K562 (cell line): ENCODE data around the gene PLCB4.

ENCODE experiments used
- EGR1 ChIP-seq: fragments of 450-650 bp; conservative IDR thresholded peaks from 2 replicates; pipeline ENCODE4 v1.6.1; 2017; ENCODE audit warnings: mild to moderate bottlenecking
- MTA2 ChIP-seq: fragments of 450-650 bp; IDR thresholded peaks from 2 replicates; pipeline ENCODE4 v1.6.1; 2016; ENCODE audit warnings: low read depth
- POLR2AphosphoS5 ChIP-seq: IDR thresholded peaks from 2 replicates; pipeline ENCODE4 v1.6.1; 2011; ENCODE audit warnings: mild to moderate bottlenecking, low read depth, low read length, moderate library complexity; ENCODE audit not compliant: control insufficient read depth, insufficient read depth
- ZNF197 ChIP-seq: fragments of 200-800 bp; sonication (Bioruptor generic); IDR thresholded peaks from 2 replicates; pipeline ENCODE4 v1.6.1; 2016; ENCODE audit warnings: low read depth, missing genetic modification characterization, missing compliant biosample characterization
- TF ChIP-seq, protein P1 (sequence below): sonication (generic); formaldehyde crosslinking; IDR thresholded peaks from 2 replicates; pipeline ENCODE4 v1.5.0; 2020; ENCODE audit warnings: missing genetic modification reagents
- TF ChIP-seq, protein P2 (sequence below): fragments of 450-650 bp; formaldehyde crosslinking; IDR thresholded peaks from 2 replicates; pipeline ENCODE4 v1.4.0; 2022; ENCODE audit warnings: mild to moderate bottlenecking, moderate library complexity

DNA sequence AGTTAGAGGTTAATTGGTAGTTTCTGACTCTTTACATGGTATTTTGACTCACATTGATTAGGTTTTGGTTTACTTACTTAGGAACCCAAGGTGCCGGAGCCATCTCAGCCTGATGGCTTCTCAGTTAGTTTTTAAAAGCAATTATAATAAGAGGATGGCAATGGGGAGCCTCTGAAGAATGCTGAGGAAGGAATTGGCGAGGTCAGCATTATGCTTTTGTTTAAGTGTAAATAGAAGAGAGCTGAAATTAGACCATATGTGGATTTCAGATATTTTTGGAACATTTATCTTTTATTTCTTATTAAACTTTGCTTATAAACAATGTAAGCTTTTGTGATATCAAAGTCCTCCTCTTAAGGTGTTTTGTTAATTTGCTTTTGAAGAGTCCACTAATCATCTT lies 77.8 kb downstream of the PLCB4 start:
- no peak for TF ChIP-seq MTA2
- TF ChIP-seq EGR1 = no peak
- no peak for TF ChIP-seq POLR2AphosphoS5
- TF ChIP-seq, protein P1, sequence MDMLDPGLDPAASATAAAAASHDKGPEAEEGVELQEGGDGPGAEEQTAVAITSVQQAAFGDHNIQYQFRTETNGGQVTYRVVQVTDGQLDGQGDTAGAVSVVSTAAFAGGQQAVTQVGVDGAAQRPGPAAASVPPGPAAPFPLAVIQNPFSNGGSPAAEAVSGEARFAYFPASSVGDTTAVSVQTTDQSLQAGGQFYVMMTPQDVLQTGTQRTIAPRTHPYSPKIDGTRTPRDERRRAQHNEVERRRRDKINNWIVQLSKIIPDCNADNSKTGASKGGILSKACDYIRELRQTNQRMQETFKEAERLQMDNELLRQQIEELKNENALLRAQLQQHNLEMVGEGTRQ = no peak
- TF ChIP-seq ZNF197 (CRISPR knock-in tag) = no peak
- TF ChIP-seq, protein P2, sequence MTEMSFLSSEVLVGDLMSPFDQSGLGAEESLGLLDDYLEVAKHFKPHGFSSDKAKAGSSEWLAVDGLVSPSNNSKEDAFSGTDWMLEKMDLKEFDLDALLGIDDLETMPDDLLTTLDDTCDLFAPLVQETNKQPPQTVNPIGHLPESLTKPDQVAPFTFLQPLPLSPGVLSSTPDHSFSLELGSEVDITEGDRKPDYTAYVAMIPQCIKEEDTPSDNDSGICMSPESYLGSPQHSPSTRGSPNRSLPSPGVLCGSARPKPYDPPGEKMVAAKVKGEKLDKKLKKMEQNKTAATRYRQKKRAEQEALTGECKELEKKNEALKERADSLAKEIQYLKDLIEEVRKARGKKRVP (CRISPR knock-in tag) = no peak
